H9 (cell line): ENCODE measurements around the gene SLC16A13. TPM values are rescaled to one million over a fixed set of nuclear protein-coding genes. Genes with fewer than 3 reads are reported as not detected.

ENCODE experiments used
- DNase-seq: peaks from one replicate; pipeline ENCODE4 v3.0.0-alpha.2; 2017
- H2AFZ ChIP-seq: one replicate; pipeline ENCODE4 v1.6.1; 2013; ENCODE audit warnings: mild to moderate bottlenecking, low read length, control low read depth, moderate library complexity
- H2AK5ac ChIP-seq: 2 replicates; pipeline ENCODE4 v1.6.1; 2013; ENCODE audit warnings: low read length, control low read depth, mixed read lengths; ENCODE audit not compliant: insufficient read length
- H2BK120ac ChIP-seq: one replicate; pipeline ENCODE4 v1.6.1; 2013; ENCODE audit warnings: low read depth, mild to moderate bottlenecking, low read length, control low read depth, inconsistent platforms; ENCODE audit not compliant: poor library complexity, severe bottlenecking
- H2BK12ac ChIP-seq: 2 replicates; pipeline ENCODE4 v1.6.1; 2013; ENCODE audit warnings: low read length, control low read depth, mixed read lengths, low read depth; ENCODE audit not compliant: insufficient read length
- H2BK15ac ChIP-seq: 2 replicates; pipeline ENCODE4 v1.6.1; 2013; ENCODE audit warnings: low read depth, low read length, control low read depth
- H2BK20ac ChIP-seq: one replicate; pipeline ENCODE4 v1.6.1; 2013; ENCODE audit warnings: low read depth, mild to moderate bottlenecking, low read length, control low read depth, inconsistent platforms; ENCODE audit not compliant: poor library complexity, severe bottlenecking
- H2BK5ac ChIP-seq: 2 replicates; pipeline ENCODE4 v1.6.1; 2013; ENCODE audit warnings: low read length, control low read depth, mixed read lengths; ENCODE audit not compliant: insufficient read length
- H3K14ac ChIP-seq: 2 replicates; pipeline ENCODE4 v1.6.1; 2013; ENCODE audit warnings: low read length, control low read depth; ENCODE audit not compliant: insufficient read depth
- H3K18ac ChIP-seq: 2 replicates; pipeline ENCODE4 v1.6.1; 2013; ENCODE audit warnings: low read depth, mild to moderate bottlenecking, mixed read lengths, low read length, control low read depth; ENCODE audit not compliant: insufficient read length
- H3K23ac ChIP-seq: 2 replicates; pipeline ENCODE4 v1.6.1; 2013; ENCODE audit warnings: low read length, control low read depth, mixed read lengths, low read depth; ENCODE audit not compliant: insufficient read length
- H3K23me2 ChIP-seq: 2 replicates; pipeline ENCODE4 v1.6.1; 2013; ENCODE audit warnings: low read depth, mild to moderate bottlenecking, mixed read lengths, low read length, control low read depth; ENCODE audit not compliant: insufficient read length, poor library complexity, severe bottlenecking
- H3K27ac ChIP-seq: 2 replicates; pipeline ENCODE4 v1.5.1; 2013; ENCODE audit warnings: low read length, control low read depth, mixed read lengths, low read depth; ENCODE audit not compliant: insufficient read length
- H3K27me3 ChIP-seq: 2 replicates; pipeline ENCODE4 v1.6.1; 2013; ENCODE audit warnings: low read length, control low read depth, inconsistent platforms; ENCODE audit not compliant: insufficient read depth
- H3K4ac ChIP-seq: 2 replicates; pipeline ENCODE4 v1.6.1; 2013; ENCODE audit warnings: low read depth, mild to moderate bottlenecking, control low read depth, inconsistent platforms, low read length, moderate library complexity
- H3K4me1 ChIP-seq: 2 replicates; pipeline ENCODE4 v1.6.1; 2013; ENCODE audit warnings: low read length, control low read depth, inconsistent platforms; ENCODE audit not compliant: insufficient read depth
- H3K4me2 ChIP-seq: 2 replicates; pipeline ENCODE4 v1.6.1; 2013; ENCODE audit warnings: low read length, control low read depth, mixed read lengths; ENCODE audit not compliant: insufficient read length, insufficient read depth
- H3K56ac ChIP-seq: 2 replicates; pipeline ENCODE4 v1.6.1; 2013; ENCODE audit warnings: low read depth, mild to moderate bottlenecking, mixed read lengths, low read length, control low read depth; ENCODE audit not compliant: insufficient read length
- H3K79me1 ChIP-seq: 2 replicates; pipeline ENCODE4 v1.6.1; 2013; ENCODE audit warnings: low read depth, mild to moderate bottlenecking, moderate library complexity, low read length, control low read depth, inconsistent platforms; ENCODE audit not compliant: insufficient read depth, poor library complexity, severe bottlenecking
- H3K79me2 ChIP-seq: 2 replicates; pipeline ENCODE4 v1.6.1; 2013; ENCODE audit warnings: low read length, control low read depth, inconsistent platforms; ENCODE audit not compliant: insufficient read depth
- H3K9ac ChIP-seq: 2 replicates; pipeline ENCODE4 v1.6.1; 2013; ENCODE audit warnings: low read length, control low read depth, mixed read lengths; ENCODE audit not compliant: insufficient read length; ENCODE audit errors: extremely low read depth
- H3K9me3 ChIP-seq: one replicate; pipeline ENCODE4 v1.6.1; 2013; ENCODE audit warnings: low read depth, low read length, inconsistent platforms; ENCODE audit not compliant: control insufficient read depth
- H3T11ph ChIP-seq: one replicate; pipeline ENCODE4 v1.6.1; 2013; ENCODE audit warnings: mild to moderate bottlenecking, low read length, control low read depth, inconsistent platforms
- H4K20me1 ChIP-seq: one replicate; pipeline ENCODE4 v1.6.1; 2013; ENCODE audit not compliant: control insufficient read depth, insufficient read length, insufficient read depth
- H4K5ac ChIP-seq: 2 replicates; pipeline ENCODE4 v1.6.1; 2013; ENCODE audit warnings: low read depth, mild to moderate bottlenecking, mixed read lengths, low read length, control low read depth; ENCODE audit not compliant: insufficient read length
- H4K8ac ChIP-seq: replicated peaks from 2 replicates; pipeline ENCODE4 v1.6.1; 2013; ENCODE audit warnings: low read length, control low read depth, mixed read lengths, low read depth; ENCODE audit not compliant: insufficient read length
- H4K91ac ChIP-seq: 2 replicates; pipeline ENCODE4 v1.6.1; 2013; ENCODE audit warnings: low read depth, mild to moderate bottlenecking, moderate library complexity, mixed read lengths, low read length, control low read depth; ENCODE audit not compliant: insufficient read length
- H3K27ac Mint-ChIP-seq, 3 experiments: 2 replicates in 2 of 3; 3 replicates in 1 of 3; pipeline ENCODE4 v1.8.0; 2020 to 2021; ENCODE audit warnings: mixed read lengths in 3 of 3, mild to moderate bottlenecking in 1 of 3, moderate library complexity in 1 of 3
- H3K27me3 Mint-ChIP-seq: 2 replicates; pipeline ENCODE4 v1.8.0; 2021; ENCODE audit warnings: low read depth, mild to moderate bottlenecking, moderate library complexity, mixed read lengths
- H3K36me3 Mint-ChIP-seq, 3 experiments: 2 replicates in 2 of 3; 3 replicates in 1 of 3; pipeline ENCODE4 v1.8.0; 2020 to 2021; ENCODE audit warnings: low read depth in 3 of 3, mixed read lengths in 3 of 3; ENCODE audit not compliant: insufficient read depth in 1 of 3
- H3K4me1 Mint-ChIP-seq, 2 experiments: 2 replicates each; pipeline ENCODE4 v1.8.0; 2020; ENCODE audit warnings: mixed read lengths in 2 of 2
- H3K4me3 Mint-ChIP-seq, 2 experiments: 2 replicates in 1 of 2; 3 replicates in 1 of 2; pipeline ENCODE4 v1.8.0; 2020 to 2021; ENCODE audit warnings: mild to moderate bottlenecking in 2 of 2, mixed read lengths in 2 of 2, moderate library complexity in 1 of 2
- H3K9me3 Mint-ChIP-seq, 2 experiments: 2 replicates in 1 of 2; 3 replicates in 1 of 2; pipeline ENCODE4 v1.8.0; 2020; ENCODE audit warnings: mild to moderate bottlenecking in 2 of 2, mixed read lengths in 2 of 2, moderate library complexity in 1 of 2
- CTCF ChIP-seq: fragments of 200-600 bp; sonication (generic); conservative IDR thresholded peaks from 3 replicates; pipeline ENCODE4 v1.8.0; 2021; ENCODE audit warnings: antibody characterized with exemption, mild to moderate bottlenecking
- WGBS: extraction: QIAGEN DNeasy Blood & Tissue Kit; methylation state at CpG from one replicate; pipeline ENCODE4 v1.1.7; 2013; ENCODE audit warnings: missing lambda C conversion rate, low lambda C conversion rate, mixed read lengths; ENCODE audit not compliant: insufficient read length; ENCODE audit errors: extremely low coverage; 5-methylcytosine and 5-hydroxymethylcytosine counted together
- total RNA-seq: library from RNA; stranded (reverse); gene quantifications from 2 replicates; pipeline ENCODE4 v1.2.1, GENCODE V29; 2021

SLC16A13 gene
- total RNA-seq, 1 experiment from 2014 or later: 6.1 TPM

- Mint-ChIP-seq H3K4me3 (peak overlapping the region; percentile 67 to 89), H3K4me1 (peaks cover 20 to 39% of the 10 kb centered on the region in 2 experiments), H3K27me3 (peaks cover 39% of the 10 kb centered on the region), H3K27ac (peak overlapping the region in 2 of 3 experiments; percentile 39 to 88; a peak in 2 of 7 replicates), H3K36me3 (peaks cover 6 to 35% (median 18%) of the 10 kb centered on the region in 3 experiments; a peak in 6 of 7 replicates), H3K9me3 (peaks cover 0 to 2% of the 10 kb centered on the region in 2 experiments; a peak in 1 of 5 replicates)
- Histone ChIP-seq H3K18ac (no peak overlapping the region), H3K27me3 (peaks cover 6% of the 10 kb centered on the region; the same call in 1 of the 2 replicates), H3K4me1 (0 out of 2 replicates have a peak, but pooled peaks cover 3% of the 10 kb centered on the region), H2AK5ac (no peak overlapping the region), H2BK120ac (no peak overlapping the region), H3K14ac (peak overlapping the region; percentile 60; the same call in 1 of the 2 replicates), H3K79me2 (no peaks in the 10 kb centered on the region), H3T11ph (no peak overlapping the region), H3K23me2 (peaks cover 14% of the 10 kb centered on the region), H3K56ac (no peak overlapping the region), H2BK15ac (no peak overlapping the region), H3K4me2 (peak overlapping the region; percentile 86), H2BK5ac (no peak overlapping the region), H3K23ac (no peak overlapping the region), H2BK20ac (no peak overlapping the region), H3K4ac (no peak overlapping the region), H2BK12ac (no peak overlapping the region), H4K91ac (no peak overlapping the region), H3K79me1 (no peaks in the 10 kb centered on the region), H3K9me3 (no peaks in the 10 kb centered on the region), H4K8ac (no peak overlapping the region), H2AFZ (no peak overlapping the region), H4K20me1 (no peaks in the 10 kb centered on the region), H3K9ac (no peak overlapping the region), H4K5ac (no peak overlapping the region), H3K27ac (no peak overlapping the region)
- no peak for TF ChIP-seq CTCF
- WGBS: no CpG with 5 or more reads among the region's 51 CpGs
- peak; percentile 100 for DNase-seq
Measured at GRCh38 chr17:7023576-7024401, 12.0 kb upstream of the SLC16A13 start.
